ENCODE data around the gene MAP3K1.

MAP3K1 gene

GRCh38 chr5:56909294-56910209 lies 94.2 kb downstream of the MAP3K1 start, which contains the start of gene SETD9:
TSS of gene SETD9 (plus strand) at chr5:56909596. CDS start at chr5:56909646, 50 bp downstream.
- peak within 1 kb of the TSS; percentile 92 for H3K27ac ChIP-seq (ENCODE audit: extremely low read depth, low read depth, low read length)
- H3K4me1 ChIP-seq (ENCODE audit: control insufficient read depth, insufficient read depth, low read length): no peaks in the 10 kb centered on the region
- peak within 1 kb of the TSS; percentile 88 for H3K4me3 ChIP-seq (ENCODE audit: low read depth, low read length)
- CTCF ChIA-PET: interaction anchor here (1.0 to 1.3 kb wide), 2 partner anchors 9 to 645 kb away, joined by 3 to 5 read pairs; no protein-coding TSS in a partner anchor
- POLR2A ChIA-PET: interaction anchor here (0.9 to 3.4 kb wide), 7 partner anchors 15 to 360 kb away, joined by 3 to 25 read pairs (median 4); partner anchors contain the start of gene GPBP1
- no peaks in the 10 kb centered on the region for H3K9me3 ChIP-seq (ENCODE audit: control insufficient read depth, insufficient read depth, low read depth, low read length)
- H3K36me3 ChIP-seq (ENCODE audit: control insufficient read depth in 2 of 2, insufficient read depth in 1 of 2, low read length in 2 of 2): no peaks in the 10 kb centered on the region
- TF ChIP-seq ZNF10 (tag by site-specific recombination; IDR thresholded peaks at IDR 0.05) (peak; percentile 48; the same call in 1 of the 2 replicates), ZNF600 (tag by site-specific recombination; IDR thresholded peaks at IDR 0.05) (peak; percentile 76), ZBTB7A (tag by site-specific recombination; IDR thresholded peaks at IDR 0.05; ENCODE audit: low read depth) (0 out of 2 replicates have a peak, but pooled peaks have one; percentile 19), ZNF549 (tag by site-specific recombination; IDR thresholded peaks at IDR 0.05) (no peak), MYNN (tag by site-specific recombination; IDR thresholded peaks at IDR 0.05; ENCODE audit: borderline replicate concordance) (no peak), MZF1 (tag by site-specific recombination; IDR thresholded peaks at IDR 0.05; ENCODE audit: borderline replicate concordance) (peak; percentile 14; the same call in 1 of the 2 replicates), ZBTB26 (tag by site-specific recombination; optimal IDR thresholded peaks at IDR 0.05) (peak; percentile 86), ZBTB1 (tag by site-specific recombination; IDR thresholded peaks at IDR 0.05) (0 out of 2 replicates have a peak, but pooled peaks have one; percentile 27), SP7 (tag by site-specific recombination; IDR thresholded peaks at IDR 0.05) (peak; percentile 68), KLF9 (tag by site-specific recombination; IDR thresholded peaks at IDR 0.05; ENCODE audit: low read depth) (peak; percentile 95), ZNF670 (tag by site-specific recombination; IDR thresholded peaks at IDR 0.05; ENCODE audit: low read depth) (no peak), SP3 (tag by site-specific recombination; IDR thresholded peaks at IDR 0.05) (peak; percentile 84), SP2 (tag by site-specific recombination; IDR thresholded peaks at IDR 0.05) (peak; percentile 76), ZNF24 (tag by site-specific recombination; IDR thresholded peaks at IDR 0.05) (0 out of 2 replicates have a peak, but pooled peaks have one; percentile 49), TRIM28 (IDR thresholded peaks at IDR 0.05; ENCODE audit: borderline replicate concordance, low read length) (no peak), KLF16 (tag by site-specific recombination; IDR thresholded peaks at IDR 0.05) (0 out of 2 replicates have a peak, but pooled peaks have one; percentile 57), SETDB1 (IDR thresholded peaks at IDR 0.05; ENCODE audit: insufficient read length, low read length) (no peak), ZNF140 (tag by site-specific recombination; IDR thresholded peaks at IDR 0.05) (no peak), ZFHX2 (tag by site-specific recombination; conservative IDR thresholded peaks at IDR 0.05) (peak; percentile 52), ZNF660 (tag by site-specific recombination; IDR thresholded peaks at IDR 0.05) (peak; percentile 78), GLI4 (tag by site-specific recombination; IDR thresholded peaks at IDR 0.05) (0 out of 2 replicates have a peak, but pooled peaks have one; percentile 48), ZBTB20 (tag by site-specific recombination; IDR thresholded peaks at IDR 0.05) (peak; percentile 90), ZNF561 (tag by site-specific recombination; IDR thresholded peaks at IDR 0.05; ENCODE audit: borderline replicate concordance) (peak; percentile 92), KLF10 (tag by site-specific recombination; IDR thresholded peaks at IDR 0.05) (peak; percentile 66)
- TF ChIP-seq, protein P1, sequence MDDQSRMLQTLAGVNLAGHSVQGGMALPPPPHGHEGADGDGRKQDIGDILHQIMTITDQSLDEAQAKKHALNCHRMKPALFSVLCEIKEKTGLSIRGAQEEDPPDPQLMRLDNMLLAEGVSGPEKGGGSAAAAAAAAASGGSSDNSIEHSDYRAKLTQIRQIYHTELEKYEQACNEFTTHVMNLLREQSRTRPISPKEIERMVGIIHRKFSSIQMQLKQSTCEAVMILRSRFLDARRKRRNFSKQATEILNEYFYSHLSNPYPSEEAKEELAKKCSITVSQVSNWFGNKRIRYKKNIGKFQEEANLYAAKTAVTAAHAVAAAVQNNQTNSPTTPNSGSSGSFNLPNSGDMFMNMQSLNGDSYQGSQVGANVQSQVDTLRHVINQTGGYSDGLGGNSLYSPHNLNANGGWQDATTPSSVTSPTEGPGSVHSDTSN (CRISPR knock-in tag; IDR thresholded peaks at IDR 0.05): peak; percentile 84
- TF ChIP-seq, protein P2, sequence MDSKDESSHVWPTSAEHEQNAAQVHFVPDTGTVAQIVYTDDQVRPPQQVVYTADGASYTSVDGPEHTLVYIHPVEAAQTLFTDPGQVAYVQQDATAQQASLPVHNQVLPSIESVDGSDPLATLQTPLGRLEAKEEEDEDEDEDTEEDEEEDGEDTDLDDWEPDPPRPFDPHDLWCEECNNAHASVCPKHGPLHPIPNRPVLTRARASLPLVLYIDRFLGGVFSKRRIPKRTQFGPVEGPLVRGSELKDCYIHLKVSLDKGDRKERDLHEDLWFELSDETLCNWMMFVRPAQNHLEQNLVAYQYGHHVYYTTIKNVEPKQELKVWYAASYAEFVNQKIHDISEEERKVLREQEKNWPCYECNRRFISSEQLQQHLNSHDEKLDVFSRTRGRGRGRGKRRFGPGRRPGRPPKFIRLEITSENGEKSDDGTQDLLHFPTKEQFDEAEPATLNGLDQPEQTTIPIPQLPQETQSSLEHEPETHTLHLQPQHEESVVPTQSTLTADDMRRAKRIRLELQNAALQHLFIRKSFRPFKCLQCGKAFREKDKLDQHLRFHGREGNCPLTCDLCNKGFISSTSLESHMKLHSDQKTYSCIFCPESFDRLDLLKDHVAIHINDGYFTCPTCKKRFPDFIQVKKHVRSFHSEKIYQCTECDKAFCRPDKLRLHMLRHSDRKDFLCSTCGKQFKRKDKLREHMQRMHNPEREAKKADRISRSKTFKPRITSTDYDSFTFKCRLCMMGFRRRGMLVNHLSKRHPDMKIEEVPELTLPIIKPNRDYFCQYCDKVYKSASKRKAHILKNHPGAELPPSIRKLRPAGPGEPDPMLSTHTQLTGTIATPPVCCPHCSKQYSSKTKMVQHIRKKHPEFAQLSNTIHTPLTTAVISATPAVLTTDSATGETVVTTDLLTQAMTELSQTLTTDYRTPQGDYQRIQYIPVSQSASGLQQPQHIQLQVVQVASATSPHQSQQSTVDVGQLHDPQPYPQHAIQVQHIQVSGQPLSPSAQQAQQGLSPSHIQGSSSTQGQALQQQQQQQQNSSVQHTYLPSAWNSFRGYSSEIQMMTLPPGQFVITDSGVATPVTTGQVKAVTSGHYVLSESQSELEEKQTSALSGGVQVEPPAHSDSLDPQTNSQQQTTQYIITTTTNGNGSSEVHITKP (tag by site-specific recombination; IDR thresholded peaks at IDR 0.05): peak; percentile 65
- TF ChIP-seq, protein P3, sequence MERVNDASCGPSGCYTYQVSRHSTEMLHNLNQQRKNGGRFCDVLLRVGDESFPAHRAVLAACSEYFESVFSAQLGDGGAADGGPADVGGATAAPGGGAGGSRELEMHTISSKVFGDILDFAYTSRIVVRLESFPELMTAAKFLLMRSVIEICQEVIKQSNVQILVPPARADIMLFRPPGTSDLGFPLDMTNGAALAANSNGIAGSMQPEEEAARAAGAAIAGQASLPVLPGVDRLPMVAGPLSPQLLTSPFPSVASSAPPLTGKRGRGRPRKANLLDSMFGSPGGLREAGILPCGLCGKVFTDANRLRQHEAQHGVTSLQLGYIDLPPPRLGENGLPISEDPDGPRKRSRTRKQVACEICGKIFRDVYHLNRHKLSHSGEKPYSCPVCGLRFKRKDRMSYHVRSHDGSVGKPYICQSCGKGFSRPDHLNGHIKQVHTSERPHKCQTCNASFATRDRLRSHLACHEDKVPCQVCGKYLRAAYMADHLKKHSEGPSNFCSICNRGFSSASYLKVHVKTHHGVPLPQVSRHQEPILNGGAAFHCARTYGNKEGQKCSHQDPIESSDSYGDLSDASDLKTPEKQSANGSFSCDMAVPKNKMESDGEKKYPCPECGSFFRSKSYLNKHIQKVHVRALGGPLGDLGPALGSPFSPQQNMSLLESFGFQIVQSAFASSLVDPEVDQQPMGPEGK (tag by site-specific recombination; IDR thresholded peaks at IDR 0.05): peak; percentile 81
- TF ChIP-seq, protein P4, sequence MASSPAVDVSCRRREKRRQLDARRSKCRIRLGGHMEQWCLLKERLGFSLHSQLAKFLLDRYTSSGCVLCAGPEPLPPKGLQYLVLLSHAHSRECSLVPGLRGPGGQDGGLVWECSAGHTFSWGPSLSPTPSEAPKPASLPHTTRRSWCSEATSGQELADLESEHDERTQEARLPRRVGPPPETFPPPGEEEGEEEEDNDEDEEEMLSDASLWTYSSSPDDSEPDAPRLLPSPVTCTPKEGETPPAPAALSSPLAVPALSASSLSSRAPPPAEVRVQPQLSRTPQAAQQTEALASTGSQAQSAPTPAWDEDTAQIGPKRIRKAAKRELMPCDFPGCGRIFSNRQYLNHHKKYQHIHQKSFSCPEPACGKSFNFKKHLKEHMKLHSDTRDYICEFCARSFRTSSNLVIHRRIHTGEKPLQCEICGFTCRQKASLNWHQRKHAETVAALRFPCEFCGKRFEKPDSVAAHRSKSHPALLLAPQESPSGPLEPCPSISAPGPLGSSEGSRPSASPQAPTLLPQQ (tag by site-specific recombination; IDR thresholded peaks at IDR 0.05): peak; percentile 75
